Measurements from ENCODE around the gene RSPH9.

DNA sequence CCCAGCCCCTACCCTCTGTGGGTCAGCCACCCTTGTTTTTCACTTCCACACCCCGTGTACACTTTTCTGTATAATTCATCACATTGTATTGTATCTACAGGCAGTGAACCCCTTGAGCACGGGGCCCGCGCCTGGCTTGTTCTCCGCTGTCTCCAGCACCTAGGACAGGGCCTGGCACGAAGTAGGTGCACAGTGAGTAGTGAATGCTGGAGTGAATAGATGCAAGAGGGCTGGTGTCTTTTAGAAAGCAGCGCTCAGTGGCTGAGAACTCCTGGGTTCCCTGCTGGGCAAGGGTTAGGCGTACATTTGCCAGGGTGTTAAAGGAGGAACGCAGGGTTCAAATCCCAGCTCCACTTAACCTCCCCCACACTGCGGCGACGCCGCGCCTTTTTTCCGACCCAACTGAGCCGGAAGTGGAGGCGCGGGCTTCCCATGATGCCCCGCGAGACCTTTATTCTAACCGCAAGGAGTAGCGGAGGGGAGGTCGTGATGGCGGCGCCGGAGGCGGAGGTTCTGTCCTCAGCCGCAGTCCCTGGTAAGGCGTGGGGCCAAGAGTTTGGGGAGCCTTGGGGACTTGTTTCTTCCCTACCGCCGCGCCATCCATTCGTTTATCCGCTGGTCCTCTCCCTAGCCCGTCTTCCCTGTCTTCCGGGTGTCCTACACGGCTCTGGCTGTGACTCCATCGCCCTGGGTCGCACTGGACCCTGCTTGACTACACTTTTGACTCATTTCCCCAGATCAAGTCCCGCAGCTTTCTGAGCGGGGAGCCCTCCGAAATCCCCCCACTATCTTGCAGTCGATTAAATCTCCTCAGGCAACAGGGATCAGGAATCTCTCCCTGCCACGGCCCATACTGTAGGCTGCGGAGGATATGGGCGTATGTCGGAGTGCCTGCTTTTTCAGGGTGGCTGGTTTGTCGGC, 9.2 kb upstream of the RSPH9 start, which contains the start of gene MAD2L1BP:
- peak; percentile 99 for TF ChIP-seq POLR2AphosphoS5 (IDR thresholded peaks at IDR 0.05; ENCODE audit: borderline replicate concordance, low read depth, low read length)
- no peak for TF ChIP-seq EZH2 (IDR thresholded peaks at IDR 0.05)
- TF ChIP-seq FOXP2 (optimal IDR thresholded peaks at IDR 0.05; ENCODE audit: control extremely low read depth, extremely low read length, insufficient read depth) = peak; percentile 48
